ENCODE data around the gene TMEM266. TPM values are rescaled to one million over a fixed set of nuclear protein-coding genes. Genes with fewer than 3 reads are reported as not detected.
A peak's percentile ranks its signal among the peaks of the same experiment; 100 is the strongest.
"Not testable (repeated sequence)": the region's sequence is repeated elsewhere in the genome, so short reads cannot be mapped to it uniquely, and the experiment has no call there.

TMEM266 gene
- total RNA-seq, 4 donors from 2014 or later, result 0.17 to 0.40 TPM; not detected in 2

DNA sequence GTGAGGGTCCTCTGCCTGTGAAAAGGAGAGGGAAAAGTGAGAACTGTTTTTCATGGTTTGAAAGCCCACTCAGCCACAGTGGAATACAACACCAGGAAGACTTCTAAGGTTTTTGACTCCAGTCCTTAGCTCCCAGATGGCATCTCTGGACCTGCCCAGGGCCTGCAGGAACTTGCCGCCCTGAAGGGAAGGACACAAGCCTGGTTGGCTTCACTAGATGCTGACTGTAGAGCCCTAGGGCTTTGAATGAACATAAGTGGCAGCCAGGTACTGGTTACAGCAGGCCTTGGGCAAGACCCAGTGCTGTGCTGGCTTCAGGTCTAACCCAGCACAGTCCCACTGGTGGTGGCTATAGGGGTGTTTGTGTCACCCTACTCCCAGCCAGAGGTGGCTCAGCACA lies 21.3 kb upstream of the TMEM266 start:
- TF ChIP-seq POLR2AphosphoS5 (IDR thresholded peaks at IDR 0.05), result no peak
- TF ChIP-seq POLR2A (IDR thresholded peaks at IDR 0.05; ENCODE audit: low read depth), result no peak
- TF ChIP-seq, protein P1, sequence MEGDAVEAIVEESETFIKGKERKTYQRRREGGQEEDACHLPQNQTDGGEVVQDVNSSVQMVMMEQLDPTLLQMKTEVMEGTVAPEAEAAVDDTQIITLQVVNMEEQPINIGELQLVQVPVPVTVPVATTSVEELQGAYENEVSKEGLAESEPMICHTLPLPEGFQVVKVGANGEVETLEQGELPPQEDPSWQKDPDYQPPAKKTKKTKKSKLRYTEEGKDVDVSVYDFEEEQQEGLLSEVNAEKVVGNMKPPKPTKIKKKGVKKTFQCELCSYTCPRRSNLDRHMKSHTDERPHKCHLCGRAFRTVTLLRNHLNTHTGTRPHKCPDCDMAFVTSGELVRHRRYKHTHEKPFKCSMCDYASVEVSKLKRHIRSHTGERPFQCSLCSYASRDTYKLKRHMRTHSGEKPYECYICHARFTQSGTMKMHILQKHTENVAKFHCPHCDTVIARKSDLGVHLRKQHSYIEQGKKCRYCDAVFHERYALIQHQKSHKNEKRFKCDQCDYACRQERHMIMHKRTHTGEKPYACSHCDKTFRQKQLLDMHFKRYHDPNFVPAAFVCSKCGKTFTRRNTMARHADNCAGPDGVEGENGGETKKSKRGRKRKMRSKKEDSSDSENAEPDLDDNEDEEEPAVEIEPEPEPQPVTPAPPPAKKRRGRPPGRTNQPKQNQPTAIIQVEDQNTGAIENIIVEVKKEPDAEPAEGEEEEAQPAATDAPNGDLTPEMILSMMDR (IDR thresholded peaks at IDR 0.05), result no peak
- no peak for TF ChIP-seq EP300 (IDR thresholded peaks at IDR 0.05)
- intact Hi-C loops (cut with DNase I), result no loop called here
- no peaks in the 10 kb centered on the region for H3K36me3 ChIP-seq
- no peak overlapping the region for H3K27ac ChIP-seq (replicated peaks in 1 of 4)
- H3K9me3 ChIP-seq, result peaks cover 0 to 42% (median 18%) of the 10 kb centered on the region in 4 donors
- no peaks in the 10 kb centered on the region for H3K4me1 ChIP-seq
- DNase-seq (ENCODE audit: extremely low spot score), result no peak
- no peak overlapping the region for H3K4me3 ChIP-seq
- peaks cover 0 to 12% (median 0%) of the 10 kb centered on the region in 4 donors for H3K27me3 ChIP-seq
- WGBS, result 60% methylated on average over 1 of the region's 1 CpG

DNA sequence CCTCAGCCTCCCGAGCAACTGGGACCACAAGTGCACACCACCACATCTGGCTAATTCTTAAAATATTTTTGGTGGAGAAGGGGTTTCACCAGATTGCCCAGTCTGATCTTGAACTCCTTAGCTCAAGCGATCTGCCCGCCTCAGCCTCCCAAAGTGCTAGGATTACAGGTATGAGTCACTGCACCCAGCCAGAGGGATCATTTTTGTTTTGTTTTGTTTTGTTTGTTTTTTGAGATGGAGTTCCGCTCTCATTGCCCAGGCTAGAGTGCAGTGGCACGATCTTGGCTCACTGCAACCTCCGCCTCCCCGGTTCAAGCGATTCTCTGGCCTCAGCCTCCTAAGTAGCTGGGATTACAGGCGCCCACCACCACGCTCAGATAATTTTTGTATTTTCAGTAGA lies 5.6 kb upstream of the TMEM266 start:
- H3K27ac ChIP-seq (replicated peaks in 1 of 4); H3K9me3 ChIP-seq; intact Hi-C loops (cut with DNase I); H3K4me3 ChIP-seq; H3K36me3 ChIP-seq; DNase-seq (ENCODE audit: extremely low spot score): not testable (repeated sequence)
- Histone ChIP-seq H3K27me3 (peaks cover 0 to 45% (median 6%) of the 10 kb centered on the region in 4 donors), H3K4me1 (peaks cover 0 to 16% (median 15%) of the 10 kb centered on the region in 4 donors)
- WGBS, result 90% methylated on average over 10 of the region's 10 CpGs

DNA sequence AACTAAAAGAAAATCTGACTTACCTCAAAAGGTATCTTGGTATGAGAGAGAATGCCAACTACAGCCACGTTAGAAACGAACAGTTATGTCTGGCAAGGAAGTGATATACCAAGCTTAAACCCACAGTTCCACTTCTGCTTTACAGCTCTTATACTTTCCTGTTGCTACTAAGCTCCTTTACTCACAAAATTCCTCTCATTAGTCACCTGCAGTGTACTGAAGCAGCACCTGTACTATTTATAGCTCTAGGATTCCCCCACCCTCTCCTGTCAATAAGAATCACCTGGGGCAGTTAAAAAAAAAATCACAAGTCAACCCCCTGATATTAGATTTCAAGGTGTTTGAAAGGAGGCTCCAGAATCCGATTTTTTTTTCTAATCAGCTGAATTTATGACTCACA lies 2.9 kb upstream of the TMEM266 start:
- Histone ChIP-seq H3K27me3 (peaks cover 0 to 52% (median 10%) of the 10 kb centered on the region in 4 donors), H3K27ac (replicated peaks in 1 of 4) (no peak overlapping the region), H3K4me3 (peak overlapping the region in 1 of 4 donors; percentile 8), H3K4me1 (peaks cover 0 to 28% (median 26%) of the 10 kb centered on the region in 4 donors), H3K36me3 (no peaks in the 10 kb centered on the region), H3K9me3 (no peaks in the 10 kb centered on the region)
- TF ChIP-seq POLR2AphosphoS5 (IDR thresholded peaks at IDR 0.05) (no peak), EP300 (IDR thresholded peaks at IDR 0.05) (no peak), POLR2A (IDR thresholded peaks at IDR 0.05; ENCODE audit: low read depth) (no peak)
- TF ChIP-seq, protein P1 (IDR thresholded peaks at IDR 0.05), result no peak
- no peak for DNase-seq (ENCODE audit: extremely low spot score)
- 14% methylated on average over 3 of the region's 3 CpGs for WGBS
- intact Hi-C loops (cut with DNase I), result loop anchor here (2.0 kb wide), 1 partner anchor 82 kb away; no protein-coding TSS in a partner anchor

DNA sequence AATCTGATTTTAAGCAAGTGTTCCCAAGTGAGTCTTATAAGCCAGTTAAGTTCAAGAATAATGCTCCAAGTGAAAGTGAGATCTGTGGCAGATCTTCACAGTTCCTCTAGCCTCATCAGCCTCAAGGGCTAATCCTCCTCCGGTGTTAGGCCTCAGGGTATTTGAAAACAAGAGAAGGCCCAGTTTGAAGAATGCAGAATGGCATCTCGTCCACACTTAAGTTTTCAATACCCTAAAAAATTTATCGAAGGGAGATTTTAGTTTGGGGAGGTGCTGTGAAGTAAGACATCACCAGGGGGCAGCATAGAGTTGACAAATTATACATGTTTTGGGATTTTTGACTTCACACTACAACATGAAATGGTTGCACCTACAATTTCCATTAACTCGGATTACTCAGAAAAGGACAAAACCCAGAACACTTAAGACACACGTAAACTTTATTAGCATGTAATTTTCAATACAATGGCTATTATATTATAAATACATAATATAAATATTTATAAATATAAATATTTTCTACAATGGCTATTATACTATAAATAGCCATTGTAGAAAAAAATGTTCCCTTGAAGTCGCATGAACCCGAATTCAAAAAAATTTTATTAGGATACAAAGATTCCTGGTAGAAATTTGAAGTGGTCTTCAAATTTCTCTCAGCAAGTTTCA lies 2.3 kb upstream of the TMEM266 start:
- intact Hi-C loops (cut with DNase I), result loop anchor here (2.0 kb wide), 1 partner anchor 81 kb away; no protein-coding TSS in a partner anchor
- Histone ChIP-seq H3K27me3 (peaks cover 0 to 52% (median 10%) of the 10 kb centered on the region in 4 donors), H3K27ac (replicated peaks in 1 of 4) (no peak overlapping the region), H3K4me1 (peaks cover 0 to 28% (median 26%) of the 10 kb centered on the region in 4 donors), H3K36me3 (no peaks in the 10 kb centered on the region), H3K4me3 (peak overlapping the region in 1 of 4 donors; percentile 8), H3K9me3 (no peaks in the 10 kb centered on the region)
- WGBS, result 1% methylated on average over 7 of the region's 7 CpGs
- TF ChIP-seq, protein P1 (IDR thresholded peaks at IDR 0.05), result peak; percentile 57 to 79 (median 77)
- TF ChIP-seq POLR2AphosphoS5 (IDR thresholded peaks at IDR 0.05), result no peak
- DNase-seq (ENCODE audit: extremely low spot score), result no peak

DNA sequence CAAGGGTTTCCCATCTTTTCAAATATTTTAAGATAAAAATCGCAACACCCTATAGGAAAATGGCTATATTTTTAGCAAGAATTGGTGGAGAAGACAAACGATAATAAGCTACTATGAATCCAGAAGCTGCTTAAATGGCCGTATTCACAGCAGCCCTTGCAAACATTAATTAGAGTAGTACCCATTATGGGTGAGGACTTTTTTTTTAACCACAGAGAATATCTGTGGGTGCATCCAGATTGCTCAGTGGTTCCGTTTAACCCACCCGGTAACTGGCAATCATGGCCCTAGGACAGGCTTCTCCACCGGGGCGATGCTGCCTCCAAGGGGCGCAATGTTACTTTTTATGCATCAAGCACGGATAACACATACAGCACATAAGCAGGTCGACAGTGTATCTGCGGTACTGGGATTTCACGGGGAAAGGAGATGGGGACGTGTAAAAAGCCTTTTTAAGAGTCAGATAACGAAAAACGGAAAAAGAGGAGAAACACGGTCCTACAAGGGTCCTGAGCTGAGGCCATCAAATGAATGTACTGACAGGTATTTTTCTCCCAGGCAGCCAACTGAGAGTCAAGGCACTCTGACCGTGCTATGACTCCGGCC lies 968 bp upstream of the TMEM266 start:
- no peak for DNase-seq (ENCODE audit: extremely low spot score)
- Histone ChIP-seq H3K36me3 (no peaks in the 10 kb centered on the region), H3K27me3 (peaks cover 0 to 52% (median 10%) of the 10 kb centered on the region in 4 donors), H3K9me3 (no peaks in the 10 kb centered on the region), H3K4me3 (peak overlapping the region; percentile 63 to 71 (median 64)), H3K27ac (replicated peaks in 1 of 4) (no peak overlapping the region), H3K4me1 (peaks cover 0 to 28% (median 26%) of the 10 kb centered on the region in 4 donors)
- 12% methylated on average over 18 of the region's 18 CpGs for WGBS
- intact Hi-C loops (cut with DNase I), result no loop called here
- TF ChIP-seq POLR2A (IDR thresholded peaks at IDR 0.05; ENCODE audit: low read depth), result no peak
- TF ChIP-seq, protein P1 (IDR thresholded peaks at IDR 0.05), result no peak
- TF ChIP-seq POLR2AphosphoS5 (IDR thresholded peaks at IDR 0.05), result no peak
- TF ChIP-seq EP300 (IDR thresholded peaks at IDR 0.05), result no peak
